SU-DHL-6 (cell line): ENCODE results near the gene SLX9.

ENCODE experiments used
- H2AFZ ChIP-seq: fragments of 200-600 bp; sonication (generic); 2 replicates; pipeline ENCODE4 v1.6.1; 2014; ENCODE audit warnings: low read depth, mild to moderate bottlenecking, moderate library complexity, mixed read lengths, antibody characterized with exemption, low read length; ENCODE audit not compliant: severe bottlenecking
- H3F3A ChIP-seq: fragments of 200-600 bp; shearing (Covaris generic); 2 replicates; pipeline ENCODE4 v1.6.0; 2016; ENCODE audit warnings: antibody characterized with exemption, mild to moderate bottlenecking; ENCODE audit not compliant: insufficient read depth
- H3K27ac ChIP-seq: fragments of 200-600 bp; sonication (generic); 2 replicates; pipeline ENCODE4 v1.5.1; 2016; ENCODE audit warnings: low read depth, mild to moderate bottlenecking, low read length, moderate library complexity, mixed read lengths
- H3K27me3 ChIP-seq: fragments of 200-600 bp; sonication (generic), shearing (Covaris generic); 2 replicates; pipeline ENCODE4 v1.6.0; 2014; ENCODE audit warnings: mild to moderate bottlenecking, low read length
- H3K36me3 ChIP-seq: fragments of 200-600 bp; sonication (generic); 2 replicates; pipeline ENCODE4 v1.6.1; 2014; ENCODE audit warnings: mild to moderate bottlenecking, low read length, mixed read lengths
- H3K4me2 ChIP-seq: fragments of 300-600, 200-600 bp; shearing (Covaris generic), sonication (generic); 2 replicates; pipeline ENCODE4 v1.6.0; 2014; ENCODE audit warnings: low read length, low read depth, mild to moderate bottlenecking; ENCODE audit not compliant: poor library complexity, severe bottlenecking
- H3K4me3 ChIP-seq: fragments of 200-600 bp; sonication (generic); 2 replicates; pipeline ENCODE4 v1.5.1; 2014; ENCODE audit warnings: antibody characterized with exemption, low read length, mild to moderate bottlenecking, mixed read lengths; ENCODE audit not compliant: insufficient read depth, poor library complexity, severe bottlenecking
- H3K79me2 ChIP-seq: fragments of 200-600 bp; sonication (generic); 2 replicates; pipeline ENCODE4 v1.6.1; 2014; ENCODE audit warnings: mild to moderate bottlenecking, low read length, moderate library complexity; ENCODE audit not compliant: insufficient read depth
- H3K9ac ChIP-seq: fragments of 200-600 bp; sonication (generic); 2 replicates; pipeline ENCODE4 v1.7.0; 2014; ENCODE audit warnings: mild to moderate bottlenecking, low read length
- H3K9me2 ChIP-seq: fragments of 200-600 bp; sonication (generic); replicated peaks from 2 replicates; pipeline ENCODE4 v1.6.1; 2014; ENCODE audit warnings: low read length; ENCODE audit not compliant: insufficient read depth
- H3K9me3 ChIP-seq: fragments of 200-600 bp; sonication (generic); 2 replicates; pipeline ENCODE4 v1.6.1; 2014; ENCODE audit warnings: low read length, mixed read lengths; ENCODE audit not compliant: insufficient read depth
- H4K20me1 ChIP-seq: fragments of 200-600 bp; sonication (generic); 2 replicates; pipeline ENCODE4 v1.6.1; 2014; ENCODE audit warnings: low read depth, mild to moderate bottlenecking, antibody characterized with exemption, low read length, moderate library complexity, mixed read lengths
- CTCF ChIP-seq: fragments of 200-600 bp; sonication (generic); IDR thresholded peaks from one replicate; pipeline ENCODE4 v1.5.1; 2017; ENCODE audit warnings: antibody characterized with exemption, mild to moderate bottlenecking, low read length, moderate library complexity; ENCODE audit not compliant: insufficient read depth, poor library complexity, severe bottlenecking
- EZH2phosphoT487 ChIP-seq: fragments of 200-600 bp; sonication (generic), shearing (Covaris generic); conservative IDR thresholded peaks from 2 replicates; pipeline ENCODE4 v1.6.1; 2018; ENCODE audit warnings: mild to moderate bottlenecking, antibody characterized with exemption, low read length, moderate library complexity, mixed read lengths

The SLX9 gene

DNA sequence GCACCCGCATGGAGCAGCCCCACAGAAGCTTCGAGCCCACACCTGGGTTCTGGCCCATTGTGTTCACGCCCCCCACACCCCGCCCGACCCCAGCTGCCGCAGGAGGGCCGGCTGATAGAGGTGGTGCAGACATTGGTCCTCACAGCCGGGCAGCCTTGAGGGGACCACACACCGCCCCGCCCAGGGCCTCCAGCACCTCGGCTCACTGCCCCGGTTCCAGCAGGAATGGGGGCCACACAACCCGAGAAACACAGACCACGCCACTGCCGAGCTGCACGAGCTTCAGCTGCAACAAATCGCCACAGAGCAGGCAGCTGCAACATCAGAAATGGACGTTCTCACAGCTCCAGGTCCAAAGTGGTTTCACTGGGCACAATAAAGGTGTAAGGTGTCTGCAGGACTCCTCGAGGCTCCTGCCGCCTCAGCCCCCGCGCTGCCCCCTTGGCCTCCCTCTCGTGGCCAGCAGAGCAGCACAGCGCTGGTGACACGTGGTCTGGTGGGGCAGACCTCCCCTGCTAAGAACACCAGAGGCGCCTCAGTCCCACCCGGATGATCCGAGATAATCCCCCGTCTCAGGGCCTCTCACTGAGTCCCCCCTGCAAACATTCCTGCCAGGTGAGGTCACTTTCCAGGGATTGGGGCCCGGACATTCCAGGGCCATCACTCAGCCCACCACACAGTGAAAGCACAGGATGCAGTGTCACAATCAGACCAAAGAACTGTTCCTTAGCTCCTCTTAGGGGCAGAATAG lies 72.3 kb downstream of the SLX9 start:
- H3F3A ChIP-seq: no peaks in the 10 kb centered on the region
- H3K27ac ChIP-seq: no peak overlapping the region
- no peaks in the 10 kb centered on the region for H3K79me2 ChIP-seq
- no peaks in the 10 kb centered on the region for H3K36me3 ChIP-seq
- no peak overlapping the region for H3K4me2 ChIP-seq
- H2AFZ ChIP-seq: no peak overlapping the region
- H4K20me1 ChIP-seq: no peaks in the 10 kb centered on the region
- no peaks in the 10 kb centered on the region for H3K9me3 ChIP-seq
- H3K27me3 ChIP-seq: no peaks in the 10 kb centered on the region
- no peak overlapping the region for H3K4me3 ChIP-seq
- H3K9me2 ChIP-seq: no peaks in the 10 kb centered on the region
- TF ChIP-seq EZH2phosphoT487: no peak
- no peak for TF ChIP-seq CTCF
- H3K9ac ChIP-seq: no peak overlapping the region

DNA sequence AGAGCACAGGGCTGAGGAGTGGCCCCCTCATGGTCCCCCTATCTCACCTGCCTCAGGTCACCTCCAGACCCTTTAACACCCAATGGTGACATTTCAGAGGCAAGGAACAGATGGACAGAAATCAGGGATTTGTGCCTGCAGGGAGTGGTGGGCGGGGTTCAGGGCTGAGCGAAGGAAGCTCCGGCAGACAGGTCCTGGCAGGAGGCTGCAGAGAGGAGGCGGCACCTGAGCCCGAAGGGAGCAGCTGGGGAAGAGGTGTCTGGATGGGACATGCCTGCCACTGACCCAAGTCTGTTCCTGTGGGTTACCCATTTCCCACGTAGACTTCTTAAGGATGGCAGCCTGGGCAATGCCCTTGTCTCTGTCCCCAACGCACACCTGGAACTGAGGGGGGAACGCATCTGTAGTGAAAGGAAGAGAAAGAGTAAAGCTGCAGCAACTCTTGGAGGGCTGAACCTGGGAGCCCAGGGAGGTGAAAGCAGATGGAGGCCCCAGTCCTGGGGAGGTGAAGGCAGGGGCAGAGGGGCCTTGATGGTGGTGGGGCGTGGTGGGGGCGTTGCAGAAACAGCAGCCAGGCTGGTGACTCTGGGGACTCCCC lies 72.9 kb downstream of the SLX9 start:
- H3K27me3 ChIP-seq: no peaks in the 10 kb centered on the region

GRCh38 chr21:45013260-45013841 lies 73.5 kb downstream of the SLX9 start:
- Histone ChIP-seq H3K27me3 (no peaks in the 10 kb centered on the region), H4K20me1 (no peaks in the 10 kb centered on the region), H2AFZ (no peak overlapping the region), H3F3A (no peaks in the 10 kb centered on the region), H3K4me2 (no peak overlapping the region), H3K9me2 (no peaks in the 10 kb centered on the region), H3K27ac (no peak overlapping the region), H3K36me3 (no peaks in the 10 kb centered on the region), H3K4me3 (no peak overlapping the region), H3K9ac (no peak overlapping the region), H3K9me3 (no peaks in the 10 kb centered on the region), H3K79me2 (no peaks in the 10 kb centered on the region)
- TF ChIP-seq EZH2phosphoT487 (no peak), CTCF (no peak)

More for the DNA sequence above, 72.9 kb downstream of the SLX9 start:
- TF ChIP-seq EZH2phosphoT487 (no peak), CTCF (no peak)
- no peak overlapping the region for H3K27ac ChIP-seq
- H3K9me3 ChIP-seq: no peaks in the 10 kb centered on the region
- H3K36me3 ChIP-seq: no peaks in the 10 kb centered on the region
- H3K4me2 ChIP-seq: no peak overlapping the region
- no peak overlapping the region for H3K9ac ChIP-seq
- H3K4me3 ChIP-seq: no peak overlapping the region
- H3K9me2 ChIP-seq: no peaks in the 10 kb centered on the region
- H3K79me2 ChIP-seq: no peaks in the 10 kb centered on the region
- H2AFZ ChIP-seq: no peak overlapping the region
- H3F3A ChIP-seq: no peaks in the 10 kb centered on the region
- no peaks in the 10 kb centered on the region for H4K20me1 ChIP-seq
